ENCODE results near the gene MYOC.
"Not testable (repeated sequence)": the region's sequence is repeated elsewhere in the genome, so short reads cannot be mapped to it uniquely, and the experiment has no call there.

The MYOC gene

DNA sequence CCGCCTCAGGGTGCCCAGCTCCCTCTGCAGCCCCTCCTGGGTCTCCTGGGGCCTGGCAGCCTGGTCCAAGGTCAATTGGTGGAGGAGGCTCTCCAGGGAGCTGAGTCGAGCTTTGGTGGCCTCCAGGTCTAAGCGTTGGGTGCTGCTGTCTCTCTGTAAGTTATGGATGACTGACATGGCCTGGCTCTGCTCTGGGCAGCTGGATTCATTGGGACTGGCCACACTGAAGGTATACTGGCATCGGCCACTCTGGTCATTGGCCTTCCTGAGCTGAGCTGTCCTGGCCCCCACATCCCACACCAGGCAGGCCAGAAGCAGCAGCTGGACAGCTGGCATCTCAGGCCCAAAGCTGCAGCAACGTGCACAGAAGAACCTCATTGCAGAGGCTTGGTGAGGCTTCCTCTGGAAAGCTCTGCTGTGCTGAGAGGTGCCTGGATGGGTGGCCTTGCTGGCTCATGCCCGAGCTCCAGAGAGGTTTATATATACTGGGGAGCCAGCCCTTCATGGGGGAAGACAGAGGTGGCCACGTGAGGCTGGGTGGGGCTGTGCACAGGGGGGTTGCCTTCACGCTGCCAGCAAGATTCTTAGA, at the start of gene MYOC:
TSS of gene MYOC (minus strand) at position 455 of the 589 bp plus-strand sequence. CDS start at position 378, 77 bp downstream.
- no peak for DNase-seq

DNA sequence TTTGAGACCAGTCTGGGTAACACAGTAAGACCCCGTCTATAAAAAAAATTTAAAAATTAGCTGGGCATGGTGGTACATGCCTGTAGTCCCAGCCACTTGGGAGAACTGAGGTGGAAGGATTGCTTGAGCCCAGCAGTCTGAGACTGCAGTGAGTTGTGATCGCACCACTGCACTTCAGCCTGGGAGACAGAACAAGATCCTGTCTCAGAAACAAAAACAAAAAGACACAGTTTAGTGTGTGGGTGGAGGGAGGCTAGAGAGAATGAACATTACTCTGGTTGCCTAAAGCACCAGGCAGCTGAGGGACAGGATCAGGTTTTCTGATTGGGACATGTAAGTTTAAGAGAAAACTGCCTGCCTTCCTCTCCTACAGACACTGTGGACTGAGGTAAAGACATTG, 47.0 kb upstream of the MYOC start:
- DNase-seq = no peak

DNA sequence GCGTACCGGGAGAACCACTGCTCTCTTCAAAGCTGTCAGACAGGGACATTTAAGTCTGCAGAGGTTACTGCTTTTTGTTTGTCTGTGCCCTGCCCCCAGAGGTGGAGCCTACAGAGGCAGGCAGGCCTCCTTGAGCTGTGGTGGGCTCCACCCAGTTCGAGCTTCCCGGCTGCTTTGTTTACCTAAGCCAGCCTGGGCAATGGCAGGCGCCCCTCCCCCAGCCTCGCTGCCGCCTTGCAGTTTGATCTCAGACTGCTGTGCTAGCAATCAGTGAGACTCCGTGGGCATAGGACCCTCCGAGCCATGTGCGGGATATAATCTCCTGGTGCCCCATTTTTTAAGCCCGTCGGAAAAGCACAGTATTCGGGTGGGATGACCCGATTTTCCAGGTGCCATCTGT, 43.3 kb upstream of the MYOC start:
- DNase-seq = not testable (repeated sequence)

DNA sequence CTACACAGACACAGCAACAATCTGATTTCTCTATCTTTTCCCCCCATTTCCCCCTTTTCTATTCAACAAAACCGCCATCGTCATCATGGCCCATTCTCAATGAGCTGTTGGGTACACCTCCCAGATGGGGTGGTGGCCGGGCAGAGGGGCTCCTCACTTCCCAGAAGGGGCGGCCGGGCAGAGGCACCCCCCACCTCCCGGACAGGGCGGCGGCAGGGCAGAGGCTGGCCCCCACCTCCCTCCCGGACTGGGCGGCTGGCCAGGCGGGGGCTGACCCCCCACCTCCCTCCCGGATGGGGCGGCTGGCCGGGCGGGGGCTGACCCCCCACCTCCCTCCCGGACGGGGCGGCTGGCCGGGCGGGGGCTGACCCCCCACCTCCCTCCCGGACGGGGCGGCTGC, 41.1 kb upstream of the MYOC start:
- DNase-seq = not testable (repeated sequence)

DNA sequence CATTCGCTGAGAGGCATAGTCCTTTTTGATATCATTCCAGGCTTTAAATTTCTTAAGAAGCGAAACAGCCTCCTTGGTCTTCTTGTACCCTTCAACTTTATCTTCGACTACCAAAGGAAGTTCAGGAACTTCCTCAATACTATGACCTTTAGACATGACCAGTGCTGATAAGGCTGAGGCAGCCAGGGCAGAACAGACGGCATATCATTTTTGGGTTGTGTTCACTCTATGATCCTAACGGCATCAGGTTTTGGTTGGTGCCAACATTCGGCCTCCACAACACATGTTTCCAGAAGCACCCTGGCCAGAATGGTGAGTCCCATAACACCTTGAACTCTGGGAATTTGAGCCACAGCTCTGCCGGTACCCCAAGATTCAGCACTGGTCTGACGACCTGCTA, 31.4 kb upstream of the MYOC start:
- DNase-seq = no peak

DNA sequence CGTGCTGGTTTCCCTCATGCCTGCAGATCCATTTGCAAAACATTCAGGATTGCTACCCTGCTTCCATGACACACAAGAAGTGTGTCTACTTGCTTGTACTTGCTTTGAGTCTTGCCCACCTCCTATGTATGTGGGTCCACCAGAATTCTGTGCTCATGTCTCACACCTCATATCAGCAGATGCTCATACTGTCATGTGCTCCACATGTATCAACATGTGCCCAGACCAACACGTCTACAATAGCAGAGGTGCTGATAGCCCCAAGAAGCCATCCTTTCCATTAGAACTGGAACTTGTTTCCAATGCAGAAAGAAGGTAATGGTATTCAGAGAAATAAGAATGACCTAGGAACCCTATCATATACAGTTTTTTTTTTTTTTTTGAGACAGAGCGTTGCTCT, 27.9 kb upstream of the MYOC start:
- DNase-seq = no peak

DNA sequence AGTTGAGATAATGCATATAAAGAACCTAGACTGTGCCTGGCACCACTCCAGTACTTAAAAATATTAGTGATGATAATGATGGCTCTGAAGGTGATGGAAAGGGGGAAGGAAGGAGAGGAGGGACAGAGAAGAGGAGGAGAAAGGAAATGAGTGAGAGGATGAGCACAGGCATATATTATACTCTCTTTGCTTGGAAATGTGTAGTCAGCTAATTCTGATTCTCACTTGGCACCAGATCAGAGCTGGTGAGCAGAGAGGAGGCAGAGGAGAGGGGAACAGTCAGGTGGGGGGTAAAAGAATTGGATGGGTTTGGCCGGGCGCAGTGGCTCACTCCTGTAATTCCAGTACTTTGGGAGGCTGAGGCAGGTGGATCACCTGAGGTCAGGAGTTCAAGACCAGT, 24.3 kb upstream of the MYOC start:
- no peak for DNase-seq

DNA sequence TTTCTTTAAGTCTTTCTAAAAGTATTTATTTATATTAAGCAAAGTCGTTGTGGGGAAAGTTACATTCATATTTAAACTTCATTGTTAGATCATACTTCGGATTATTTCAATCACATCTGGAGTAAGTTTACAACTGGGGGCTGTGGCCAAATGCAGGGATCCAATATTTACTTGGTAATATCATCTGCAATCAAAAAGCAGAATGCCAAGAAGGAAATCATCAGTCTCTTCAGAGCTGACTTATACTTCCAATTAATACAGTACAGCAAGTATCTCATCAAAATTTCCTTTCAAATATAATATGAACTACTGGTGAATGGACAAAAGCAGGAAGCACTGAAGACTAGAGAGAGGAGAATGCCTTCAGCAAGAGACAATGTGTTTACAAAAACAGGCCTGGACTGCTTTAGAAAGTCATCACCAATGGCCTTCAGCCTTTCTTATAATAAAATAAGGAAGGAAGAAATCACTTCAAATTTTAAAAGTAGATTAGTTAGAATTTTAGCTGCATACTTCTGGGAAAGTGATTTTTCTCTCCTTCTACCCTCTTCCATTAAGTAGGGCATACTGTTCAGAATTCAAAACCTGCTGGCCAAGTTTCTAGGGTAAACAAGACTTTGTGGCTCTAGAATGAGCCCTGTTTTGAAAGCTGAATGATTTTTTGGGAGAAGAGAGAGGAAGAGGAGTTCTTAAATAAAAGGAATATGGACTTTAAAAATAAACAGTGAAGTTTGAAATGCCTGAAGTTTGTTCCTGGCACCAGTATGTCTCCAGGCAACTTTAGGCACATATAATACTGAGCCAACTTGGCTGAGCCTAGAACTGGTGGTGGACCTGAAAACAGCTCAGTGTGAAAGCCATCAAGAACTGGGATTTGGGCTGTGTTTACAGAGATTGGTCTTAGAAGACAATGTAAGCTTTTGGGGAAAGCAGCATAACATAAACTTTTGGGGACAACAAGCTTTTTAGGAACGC, 22.2 kb upstream of the MYOC start:
- DNase-seq = no peak

DNA sequence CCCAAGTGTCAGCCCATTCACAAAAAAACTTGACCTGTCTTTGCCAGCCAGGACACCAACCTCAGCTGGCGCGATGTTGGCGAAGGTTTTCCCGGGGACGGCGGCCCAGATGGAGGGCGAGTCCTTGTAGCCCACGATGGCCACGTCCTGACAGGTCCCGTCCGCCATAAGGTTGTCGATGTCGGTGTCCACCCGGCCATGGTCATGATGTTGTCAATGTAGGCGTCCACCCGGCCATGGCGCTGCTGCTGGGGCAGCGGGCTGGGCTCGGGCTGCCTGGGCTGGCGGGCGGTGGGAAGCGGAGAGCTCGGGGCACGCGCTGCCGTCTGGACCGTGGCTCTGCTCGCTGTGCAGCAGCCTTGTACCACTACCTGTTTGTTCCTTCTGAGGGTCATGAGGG, 18.3 kb upstream of the MYOC start:
- DNase-seq = no peak

DNA sequence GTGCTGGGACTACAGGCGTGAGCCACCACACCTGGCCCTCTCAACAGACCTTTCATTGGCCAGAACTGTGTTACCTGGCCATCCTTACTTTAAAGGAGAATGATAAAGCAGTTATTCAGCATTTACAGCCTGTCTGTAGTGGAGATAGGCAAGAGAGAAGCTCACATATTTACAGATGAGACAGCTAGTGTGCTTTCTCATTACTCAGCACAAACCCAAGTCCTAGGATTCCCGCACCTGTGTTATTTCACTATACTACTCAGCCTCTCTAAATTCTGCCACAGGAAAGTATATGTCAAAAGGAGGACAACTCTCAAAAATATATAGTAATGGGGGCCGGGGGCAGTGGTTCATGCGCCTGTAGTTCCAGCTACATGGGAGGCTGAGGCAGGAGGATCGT, 15.9 kb upstream of the MYOC start:
- no peak for DNase-seq

DNA sequence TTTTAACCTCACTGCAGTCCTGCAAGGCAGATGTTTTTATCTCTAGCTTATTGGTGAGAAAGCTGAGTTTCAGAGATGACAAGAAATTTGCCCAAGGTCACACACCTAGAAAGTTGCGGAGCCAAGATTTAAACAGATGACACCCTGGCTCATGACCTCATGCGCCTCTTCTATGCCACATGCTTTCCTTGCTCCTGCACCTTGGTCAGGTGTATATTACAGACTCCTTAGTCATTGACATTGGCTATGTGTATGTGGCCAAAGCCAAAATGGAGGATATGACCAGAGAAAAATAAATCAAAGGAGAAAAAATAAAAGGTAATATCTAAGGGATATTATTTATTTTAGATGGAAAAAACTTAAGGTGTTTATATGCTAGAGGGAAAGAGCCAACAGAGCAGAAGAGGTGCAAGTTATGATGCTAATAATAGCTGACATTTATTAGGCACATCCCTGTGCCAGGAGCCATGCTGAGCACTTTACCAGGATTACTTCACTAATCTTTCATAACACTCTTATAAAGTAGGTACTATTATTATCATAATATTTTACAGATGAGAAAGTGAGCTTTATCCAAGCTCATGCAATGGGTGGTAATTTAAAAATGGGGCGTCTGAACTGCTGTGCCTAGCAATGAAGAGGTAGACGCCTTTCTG, 13.8 kb upstream of the MYOC start:
- DNase-seq = no peak

DNA sequence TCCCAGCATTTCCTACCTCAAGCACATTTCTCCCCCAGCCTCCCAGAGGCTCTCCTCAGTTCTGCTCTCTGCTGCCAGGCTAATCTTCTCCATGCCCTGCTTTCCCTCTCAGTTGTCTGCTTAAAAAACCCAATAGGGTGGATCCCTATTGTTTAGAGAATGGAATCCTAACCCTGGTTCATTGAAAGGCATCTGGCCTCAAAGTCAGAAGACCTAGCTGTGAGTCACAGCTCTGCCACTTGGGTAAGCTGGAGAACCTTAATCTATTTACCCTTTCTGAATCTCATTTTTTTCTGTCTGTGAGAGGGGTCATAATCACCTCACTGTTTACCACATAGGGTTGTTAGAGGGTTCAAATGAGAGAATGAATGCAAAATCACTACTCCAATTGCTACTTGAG, 12.5 kb upstream of the MYOC start:
- no peak for DNase-seq

DNA sequence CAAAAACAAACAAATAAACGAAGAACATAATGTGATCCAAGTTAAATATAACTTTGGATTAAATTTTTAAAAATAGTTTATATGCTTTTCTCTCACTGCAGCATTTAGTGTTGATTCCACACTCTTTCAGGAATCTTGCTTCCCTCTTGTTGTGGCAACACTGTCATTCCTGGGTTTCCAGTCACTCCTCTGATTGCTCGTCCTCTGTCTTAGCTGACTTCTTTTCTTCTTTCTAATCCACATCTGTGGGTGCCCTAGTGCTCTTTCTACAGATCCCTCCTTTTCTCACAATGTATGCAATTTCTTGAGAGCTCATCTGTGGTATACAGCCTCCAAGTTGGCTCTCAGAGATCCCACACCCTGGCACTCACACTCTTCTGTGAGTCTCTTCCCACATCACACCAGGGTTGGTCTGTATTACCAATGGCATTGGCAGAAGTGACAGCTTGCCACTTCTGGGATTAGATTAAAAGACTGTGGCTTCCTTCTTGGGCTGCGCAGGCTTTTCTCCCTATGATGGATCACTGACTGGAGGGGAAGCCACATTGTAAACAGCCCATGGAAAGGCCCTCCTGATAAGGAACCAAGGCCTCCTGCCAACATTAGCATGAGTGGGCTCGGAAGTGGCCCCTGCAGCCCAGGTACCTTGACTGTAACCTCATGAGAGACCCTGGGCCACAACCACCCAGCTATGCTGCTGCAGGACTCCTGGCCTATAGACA, 11.5 kb upstream of the MYOC start:
- no peak for DNase-seq

DNA sequence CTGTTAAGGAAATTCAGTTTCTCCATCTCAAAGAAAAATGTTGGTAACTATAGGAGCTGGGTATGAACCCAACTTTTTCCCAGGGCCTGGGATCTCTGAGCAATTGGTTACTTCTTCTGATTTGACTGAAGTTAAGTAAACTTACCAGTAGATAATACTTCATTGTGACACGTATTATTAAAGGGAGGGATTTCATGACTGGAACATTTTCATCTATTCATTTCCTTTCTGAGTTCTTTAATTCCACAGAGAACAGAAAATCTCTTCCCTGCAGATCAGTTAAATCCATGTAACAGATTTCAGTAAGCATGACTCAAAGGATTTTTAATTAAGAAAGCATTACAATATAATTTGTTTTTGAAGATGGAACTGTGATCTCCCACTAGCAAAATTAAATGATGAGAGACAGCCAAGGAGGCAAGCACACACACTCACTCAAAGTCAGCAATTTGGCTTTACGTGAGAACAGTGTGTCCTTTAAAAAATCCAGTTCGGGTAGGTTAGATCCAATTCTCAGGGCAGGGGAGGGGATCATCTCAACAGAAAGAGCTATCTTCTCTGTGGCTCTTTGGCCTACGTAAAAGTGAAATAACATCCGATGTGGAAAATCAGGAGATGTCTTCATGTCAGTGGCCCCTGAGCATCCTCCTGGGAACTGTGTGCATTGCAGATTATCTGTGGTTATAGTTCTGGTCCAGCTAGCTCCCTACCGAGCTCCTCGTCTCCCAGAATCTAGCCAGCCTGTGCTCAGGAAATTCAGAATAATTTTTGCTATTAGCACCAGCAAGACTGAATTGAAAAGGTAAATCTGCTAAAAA, 10.8 kb upstream of the MYOC start:
- DNase-seq = no peak

DNA sequence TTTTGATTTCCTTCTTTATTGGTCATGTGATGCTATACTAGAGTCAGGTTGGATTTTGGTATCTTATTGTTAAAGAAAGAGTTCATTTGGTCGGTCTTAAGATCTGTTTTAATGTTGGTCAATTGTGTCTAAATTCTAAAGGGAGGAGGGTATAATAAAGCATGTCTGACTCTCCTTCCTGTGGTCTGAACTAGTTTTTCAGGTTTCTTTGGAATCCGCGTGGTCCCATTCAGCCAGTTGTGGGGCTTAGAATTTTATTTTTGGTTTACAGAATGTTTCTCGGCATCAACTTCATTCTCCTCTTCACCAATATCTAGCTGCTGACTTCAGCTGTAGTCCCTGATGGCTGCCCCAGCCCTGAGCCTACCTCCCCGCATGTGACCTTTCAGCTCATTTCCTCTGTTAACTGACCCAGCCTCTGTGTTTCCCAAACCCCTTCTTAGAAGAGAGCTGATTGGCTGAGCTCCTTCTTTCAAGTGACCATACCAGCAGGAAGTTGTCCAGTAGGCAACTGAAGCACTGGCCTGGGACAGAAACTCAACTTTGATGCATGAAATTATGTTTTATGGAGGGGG, 8.7 kb upstream of the MYOC start:
- DNase-seq = no peak

DNA sequence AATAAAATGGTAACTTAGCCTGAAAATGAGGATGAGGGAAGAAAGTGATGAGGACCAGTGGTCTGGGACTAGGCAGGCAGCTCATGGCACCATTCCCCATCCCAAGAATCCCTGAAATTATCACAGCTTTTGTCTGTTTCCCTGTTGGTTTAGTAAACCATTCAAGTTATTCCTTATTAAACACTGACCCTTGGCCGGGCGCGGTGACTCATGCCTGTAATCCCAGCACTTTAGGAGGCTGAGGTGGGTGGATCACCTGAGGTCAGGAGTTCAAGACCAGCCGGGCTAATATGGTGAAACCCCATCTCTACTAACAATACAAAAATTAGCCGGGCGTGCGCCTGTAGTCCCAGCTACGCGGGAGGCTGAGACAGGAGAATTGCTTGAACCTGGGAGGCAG, 3.7 kb upstream of the MYOC start:
- DNase-seq = not testable (repeated sequence)

DNA sequence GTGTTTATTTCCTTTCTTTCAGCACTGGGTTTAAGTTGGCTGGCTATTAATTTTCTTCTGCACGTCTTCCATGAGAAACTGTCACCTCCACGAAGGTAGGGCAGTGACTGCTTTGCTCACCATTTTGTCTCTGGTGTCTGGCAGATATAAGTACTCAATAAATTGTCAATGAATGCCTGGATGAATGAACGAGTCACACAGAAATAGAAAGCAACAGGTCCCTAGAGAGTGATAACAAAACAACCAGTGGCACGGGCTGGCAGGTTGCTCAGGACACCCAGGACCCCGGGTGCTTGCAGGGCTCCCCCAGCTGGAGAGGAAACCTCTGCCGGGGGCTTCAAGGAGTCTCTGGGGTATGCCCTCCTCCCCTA, 3.2 kb upstream of the MYOC start:
- DNase-seq = no peak

DNA sequence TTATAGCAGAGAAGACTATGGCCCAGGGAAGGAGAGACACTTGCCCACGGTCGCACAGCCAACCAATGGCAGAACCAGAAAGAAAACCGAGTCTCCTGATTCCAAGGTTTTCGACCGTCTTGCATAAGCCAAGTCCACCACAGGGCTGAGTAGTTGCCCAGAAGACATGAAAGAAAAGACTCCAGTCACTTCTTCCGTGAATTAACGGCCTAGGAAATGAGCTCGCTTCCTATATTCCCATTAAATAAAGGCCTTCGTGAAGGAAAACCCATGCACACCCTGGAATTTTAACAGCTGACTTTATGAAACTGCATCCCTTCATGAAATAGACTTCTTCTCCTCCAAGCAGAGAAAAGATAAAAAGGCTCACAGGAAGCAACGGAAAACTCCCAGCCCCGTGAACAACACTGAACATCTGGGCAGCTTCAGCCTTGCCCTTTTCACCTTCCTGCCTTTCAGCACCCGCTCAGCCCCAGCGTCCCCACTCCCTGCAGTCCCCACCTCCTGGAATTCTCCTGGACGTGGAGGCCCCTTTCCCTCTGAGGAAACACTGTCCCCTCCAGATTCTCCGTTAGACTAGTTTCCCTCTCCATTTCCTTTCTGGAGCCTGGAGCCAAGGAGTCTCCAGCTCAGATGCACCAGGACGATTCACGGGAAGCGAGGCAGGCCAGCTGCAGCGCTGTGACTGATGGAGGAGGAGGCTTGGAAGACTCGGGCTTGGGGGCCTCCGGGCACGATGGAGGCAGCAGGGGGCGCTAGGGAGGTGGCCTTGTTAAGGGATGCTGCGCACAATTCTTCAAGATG, 2.7 kb upstream of the MYOC start:
- DNase-seq = peak; percentile 32

DNA sequence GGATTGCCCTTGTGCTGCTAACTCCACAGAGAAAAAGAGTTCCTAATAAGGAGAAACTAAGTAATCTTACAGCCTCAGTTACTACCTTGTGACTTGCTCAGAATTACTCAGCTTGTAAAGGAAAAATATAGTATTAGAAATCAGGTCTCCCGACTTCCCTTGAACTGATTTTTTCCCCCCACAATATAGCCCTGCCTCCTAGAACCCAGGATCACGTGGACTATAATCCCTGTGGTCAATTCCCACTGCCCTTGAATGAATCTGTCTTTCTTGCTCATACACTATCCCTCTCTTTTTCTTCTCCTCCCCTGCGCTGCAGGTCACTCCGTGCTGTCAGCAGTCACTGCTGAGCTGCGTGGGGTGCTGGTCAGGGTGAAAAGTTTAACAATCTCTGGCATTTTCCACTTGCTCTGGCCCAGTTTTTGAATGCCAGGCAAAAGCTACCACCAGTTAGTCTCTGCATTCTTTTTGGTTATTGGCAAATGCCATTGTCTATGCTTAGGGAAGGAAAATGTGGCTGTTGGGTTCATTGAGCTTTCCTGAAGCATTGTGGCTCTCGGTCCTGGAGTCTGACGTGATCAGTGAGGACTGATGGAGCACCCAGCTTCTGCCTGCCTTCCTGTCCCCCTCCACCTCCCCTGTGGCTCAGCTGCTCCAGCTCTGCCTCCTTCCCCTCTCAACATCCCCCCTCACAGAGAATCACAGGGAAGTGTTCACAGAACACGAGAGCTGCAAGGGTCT, 1.9 kb upstream of the MYOC start:
- no peak for DNase-seq

DNA sequence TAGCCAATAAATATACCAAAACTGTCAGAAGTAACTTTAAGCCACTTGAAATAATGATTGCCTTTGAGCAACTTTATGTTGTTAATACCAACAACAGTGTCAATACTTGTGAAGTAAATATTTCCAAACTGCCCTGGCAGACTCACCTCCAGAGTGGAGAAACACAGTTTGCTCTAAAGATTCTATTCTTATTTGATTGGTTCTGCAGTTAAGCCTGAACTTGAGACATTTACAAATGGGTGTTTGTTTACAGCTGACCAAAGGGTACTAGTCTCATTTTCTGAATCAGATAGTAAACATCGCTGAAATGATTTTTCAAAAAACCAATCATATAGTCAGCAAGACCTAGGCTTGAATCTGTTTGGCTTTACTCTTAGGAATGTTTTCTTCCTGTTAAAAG, 1.3 kb upstream of the MYOC start:
- DNase-seq = no peak

DNA sequence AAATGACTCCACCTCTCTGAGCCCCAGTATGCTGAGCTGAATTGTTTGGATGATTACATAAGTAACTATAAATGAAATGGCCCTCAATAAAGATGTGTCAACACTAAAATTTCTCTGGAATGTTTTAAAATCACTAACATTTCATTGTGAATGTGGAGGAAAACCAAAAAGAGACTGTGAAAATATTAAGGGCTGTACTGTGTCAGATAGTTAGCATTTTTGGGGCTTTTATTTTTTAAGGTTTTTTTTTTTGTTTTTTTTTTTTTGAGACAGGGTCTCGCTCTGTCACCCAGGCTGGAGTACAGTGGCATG, 6.3 kb downstream of the MYOC start:
- DNase-seq = no peak
